Measurements from ENCODE around the gene SOST. TPM values are rescaled to one million over a fixed set of nuclear protein-coding genes. Genes with fewer than 3 reads are reported as not detected.
A peak's percentile ranks its signal among the peaks of the same experiment; 100 is the strongest.

Gene SOST
- total and polyA plus RNA-seq, 2 donors from 2014 or later, result 0.09 to 15.1 TPM

DNA sequence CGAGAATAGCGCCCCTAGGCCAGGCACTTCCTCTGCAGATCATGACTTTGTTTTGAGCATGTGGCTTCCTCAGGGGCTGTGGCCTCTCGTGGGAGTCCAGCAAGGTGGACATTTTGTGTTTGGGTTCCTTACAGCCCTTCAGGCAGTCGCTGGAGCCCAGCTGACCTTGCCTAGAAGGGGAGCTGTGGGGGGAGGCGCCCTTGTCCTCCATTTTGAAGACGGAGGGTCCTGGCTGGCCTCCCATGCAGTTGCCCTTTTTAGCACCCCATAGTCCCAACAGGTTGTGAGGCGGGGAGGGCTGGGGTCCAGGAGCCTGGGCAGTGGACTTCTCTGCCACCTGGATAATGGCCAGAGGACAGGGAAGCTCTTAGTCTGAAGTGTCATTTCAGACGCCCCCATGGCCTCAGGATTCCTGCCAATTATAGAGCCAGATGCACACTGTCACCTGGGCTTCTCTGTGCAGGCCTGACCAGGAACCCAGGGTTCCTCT is 1.4 kb downstream of the SOST start:
- Histone ChIP-seq H3K4me1 (ENCODE audit: control insufficient read depth in 2 of 3, insufficient read depth in 2 of 3, low read depth in 1 of 3, low read length in 3 of 3) (peaks cover 2 to 8% (median 3%) of the 10 kb centered on the region in 3 donors), H3K4me3 (ENCODE audit: low read length in 3 of 3) (no peak overlapping the region), H3K9me3 (ENCODE audit: control insufficient read depth in 2 of 3, insufficient read depth in 1 of 3, low read length in 3 of 3) (no peaks in the 10 kb centered on the region), H3K27me3 (ENCODE audit: control insufficient read depth, insufficient read depth, low read length) (no peaks in the 10 kb centered on the region), H3K9ac (ENCODE audit: low read length in 3 of 3) (no peak overlapping the region), H3K27ac (ENCODE audit: low read depth in 2 of 2, low read length in 2 of 2) (no peak overlapping the region), H3K36me3 (ENCODE audit: control insufficient read depth in 2 of 3, insufficient read depth in 3 of 3, low read length in 3 of 3) (no peaks in the 10 kb centered on the region)
- intact Hi-C loops (cut with DNase I), result loop anchor here (5.0 kb wide), 1 partner anchor 60 kb away; no protein-coding TSS in a partner anchor
- DNase-seq (peak in 1 of 5 donors; percentile 34), FAIRE-seq (no peak)
- TF ChIP-seq, protein P1, sequence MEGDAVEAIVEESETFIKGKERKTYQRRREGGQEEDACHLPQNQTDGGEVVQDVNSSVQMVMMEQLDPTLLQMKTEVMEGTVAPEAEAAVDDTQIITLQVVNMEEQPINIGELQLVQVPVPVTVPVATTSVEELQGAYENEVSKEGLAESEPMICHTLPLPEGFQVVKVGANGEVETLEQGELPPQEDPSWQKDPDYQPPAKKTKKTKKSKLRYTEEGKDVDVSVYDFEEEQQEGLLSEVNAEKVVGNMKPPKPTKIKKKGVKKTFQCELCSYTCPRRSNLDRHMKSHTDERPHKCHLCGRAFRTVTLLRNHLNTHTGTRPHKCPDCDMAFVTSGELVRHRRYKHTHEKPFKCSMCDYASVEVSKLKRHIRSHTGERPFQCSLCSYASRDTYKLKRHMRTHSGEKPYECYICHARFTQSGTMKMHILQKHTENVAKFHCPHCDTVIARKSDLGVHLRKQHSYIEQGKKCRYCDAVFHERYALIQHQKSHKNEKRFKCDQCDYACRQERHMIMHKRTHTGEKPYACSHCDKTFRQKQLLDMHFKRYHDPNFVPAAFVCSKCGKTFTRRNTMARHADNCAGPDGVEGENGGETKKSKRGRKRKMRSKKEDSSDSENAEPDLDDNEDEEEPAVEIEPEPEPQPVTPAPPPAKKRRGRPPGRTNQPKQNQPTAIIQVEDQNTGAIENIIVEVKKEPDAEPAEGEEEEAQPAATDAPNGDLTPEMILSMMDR (IDR thresholded peaks at IDR 0.05; ENCODE audit: borderline replicate concordance, extremely low read depth, insufficient read depth), result no peak

DNA sequence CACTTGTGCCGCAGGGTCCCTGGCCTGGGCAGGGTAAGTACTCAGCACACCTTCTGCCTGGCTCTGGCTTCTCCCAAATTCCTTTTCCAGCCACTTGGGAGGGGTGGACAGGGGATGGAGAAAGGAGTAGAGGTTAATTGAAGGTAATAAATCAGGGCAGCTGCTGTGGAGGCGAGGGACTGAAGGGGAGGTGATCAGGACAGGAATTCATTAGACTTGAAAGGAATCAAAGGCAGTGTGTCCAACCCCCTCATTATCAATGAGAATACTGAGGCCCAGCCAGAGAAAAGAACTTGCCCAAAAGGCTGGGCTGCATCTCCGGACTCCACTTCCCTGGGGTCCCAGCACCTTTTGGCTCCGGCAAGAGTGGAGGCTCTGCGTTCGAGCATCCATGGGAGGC is 2.4 kb downstream of the SOST start:
- no peak for FAIRE-seq
- Histone ChIP-seq H3K4me1 (ENCODE audit: control insufficient read depth in 2 of 3, insufficient read depth in 2 of 3, low read depth in 1 of 3, low read length in 3 of 3) (peaks cover 2 to 8% (median 3%) of the 10 kb centered on the region in 3 donors), H3K9ac (ENCODE audit: low read length in 3 of 3) (no peak overlapping the region), H3K4me3 (ENCODE audit: low read length in 3 of 3) (no peak overlapping the region), H3K9me3 (ENCODE audit: control insufficient read depth in 2 of 3, insufficient read depth in 1 of 3, low read length in 3 of 3) (no peaks in the 10 kb centered on the region), H3K36me3 (ENCODE audit: control insufficient read depth in 2 of 3, insufficient read depth in 3 of 3, low read length in 3 of 3) (no peaks in the 10 kb centered on the region), H3K27ac (ENCODE audit: low read depth in 2 of 2, low read length in 2 of 2) (no peak overlapping the region), H3K27me3 (ENCODE audit: control insufficient read depth, insufficient read depth, low read length) (no peaks in the 10 kb centered on the region)
- intact Hi-C loops (cut with DNase I), result loop anchor here (5.0 kb wide), 1 partner anchor 59 kb away; no protein-coding TSS in a partner anchor
- TF ChIP-seq, protein P1 (IDR thresholded peaks at IDR 0.05; ENCODE audit: borderline replicate concordance, extremely low read depth, insufficient read depth), result no peak
- no peak for DNase-seq

DNA sequence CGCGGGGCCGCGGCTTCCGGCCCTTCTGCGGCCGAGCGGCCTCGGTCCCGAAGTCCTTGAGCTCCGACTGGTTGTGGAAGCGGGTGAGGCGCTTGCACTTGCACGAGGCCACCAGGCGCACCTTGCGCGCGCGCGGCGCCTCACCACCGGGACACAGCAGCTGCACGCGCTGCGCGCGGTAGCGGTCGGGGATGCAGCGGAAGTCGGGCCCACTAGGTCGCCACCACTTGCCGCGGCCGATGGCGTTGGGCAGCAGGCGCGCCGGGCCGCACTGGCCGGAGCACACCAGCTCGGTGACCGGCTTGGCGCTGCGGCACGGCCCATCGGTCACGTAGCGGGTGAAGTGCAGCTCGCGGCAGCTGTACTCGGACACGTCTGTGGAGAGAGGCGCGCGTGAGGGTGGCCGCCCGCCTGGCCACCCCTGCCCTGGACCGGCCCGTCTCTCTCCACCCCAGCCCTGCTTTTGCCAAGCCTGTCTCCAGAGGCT is 3.2 kb downstream of the SOST start:
- no peak overlapping the region for H3K27ac ChIP-seq (ENCODE audit: low read depth in 2 of 2, low read length in 2 of 2)

More for the DNA sequence above, 3.2 kb downstream of the SOST start:
- H3K36me3 ChIP-seq (ENCODE audit: control insufficient read depth in 2 of 3, insufficient read depth in 3 of 3, low read length in 3 of 3), result no peaks in the 10 kb centered on the region
- H3K27me3 ChIP-seq (ENCODE audit: control insufficient read depth, insufficient read depth, low read length), result no peaks in the 10 kb centered on the region
- intact Hi-C loops (cut with DNase I), result loop anchor here (5.0 kb wide), 1 partner anchor 58 kb away; no protein-coding TSS in a partner anchor
- no peak overlapping the region for H3K9ac ChIP-seq (ENCODE audit: low read length in 3 of 3)
- TF ChIP-seq, protein P1 (IDR thresholded peaks at IDR 0.05; ENCODE audit: borderline replicate concordance, extremely low read depth, insufficient read depth), result no peak
- no peaks in the 10 kb centered on the region for H3K9me3 ChIP-seq (ENCODE audit: control insufficient read depth in 2 of 3, insufficient read depth in 1 of 3, low read length in 3 of 3)
- H3K4me3 ChIP-seq (ENCODE audit: low read length in 3 of 3), result no peak overlapping the region
- H3K4me1 ChIP-seq (ENCODE audit: control insufficient read depth in 2 of 3, insufficient read depth in 2 of 3, low read depth in 1 of 3, low read length in 3 of 3), result peaks cover 2 to 8% (median 3%) of the 10 kb centered on the region in 3 donors
- DNase-seq, result peak; percentile 74 to 83 (median 81)
- FAIRE-seq, result no peak

All from kidney (tissue), 14 donors.